ENCODE measurements around the gene RPH3AL.
"Not testable (repeated sequence)": the region's sequence is repeated elsewhere in the genome, so short reads cannot be mapped to it uniquely, and the experiment has no call there.

The RPH3AL gene

DNA sequence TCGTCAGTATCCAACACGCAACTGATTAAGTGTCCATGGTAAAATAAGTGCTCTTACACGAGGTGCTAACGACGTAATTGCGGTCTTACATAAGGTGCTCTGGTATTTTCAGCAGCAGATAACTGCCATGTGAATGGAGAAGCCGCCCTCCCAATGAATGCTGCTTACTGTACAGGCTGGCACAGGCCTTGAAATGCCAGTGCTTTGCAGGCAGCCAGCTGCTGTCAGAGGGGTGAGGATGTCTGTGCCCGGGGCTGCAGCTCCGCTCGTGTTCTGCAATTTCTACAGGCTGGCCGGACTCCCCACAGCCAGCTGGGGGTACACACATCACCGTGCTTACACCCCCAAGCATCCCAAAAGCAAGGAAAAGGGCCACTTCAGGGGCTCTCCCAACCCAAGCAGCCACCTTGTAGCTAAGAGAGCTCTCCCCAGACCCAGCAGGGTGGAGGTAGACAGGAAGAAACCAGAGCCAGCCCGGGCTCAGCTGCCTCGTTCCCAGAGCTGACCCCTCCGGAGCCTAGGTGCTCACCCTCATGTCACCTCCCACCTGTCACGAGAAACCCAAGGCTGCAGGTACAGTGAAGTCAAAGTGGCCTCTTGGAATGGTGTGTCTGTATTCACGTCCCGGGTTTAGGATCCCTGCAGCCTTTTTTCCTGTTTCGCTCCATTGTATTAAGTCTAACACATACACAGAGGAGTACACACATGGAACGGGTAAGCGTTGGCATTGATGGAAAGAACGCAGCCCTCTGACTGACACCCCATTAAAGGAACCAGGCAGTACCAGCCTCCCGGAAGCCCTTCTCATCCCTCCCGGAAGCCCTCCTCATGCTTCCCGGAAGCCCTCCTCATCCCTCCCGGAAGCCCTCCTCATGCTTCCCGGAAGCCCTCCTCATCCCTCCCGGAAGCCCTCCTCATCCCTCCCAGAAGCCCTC is 27.2 kb upstream of the RPH3AL start:
- no peak for DNase-seq

DNA sequence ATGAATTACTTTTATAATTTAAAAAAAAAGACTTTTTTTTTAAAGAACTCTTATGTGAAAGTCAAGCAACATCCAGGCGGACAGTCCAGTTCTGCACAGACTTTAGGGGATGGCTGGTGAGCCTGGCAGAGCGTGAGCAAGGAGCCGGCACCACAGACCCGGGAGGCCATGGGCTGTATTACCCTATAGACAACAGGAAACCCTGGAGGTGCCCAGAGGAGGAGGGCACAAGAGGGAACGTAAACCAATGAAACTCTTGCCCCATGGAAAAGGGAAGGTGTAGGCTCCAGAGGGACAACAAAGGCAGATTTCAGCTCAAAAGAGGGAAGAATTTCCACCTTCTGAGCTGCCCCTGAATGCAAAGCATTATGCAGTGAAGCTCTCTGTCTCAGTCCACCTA is 25.5 kb upstream of the RPH3AL start:
- DNase-seq, result no peak

GRCh38 chr17:376936-377863 is 24.6 kb upstream of the RPH3AL start:
- DNase-seq, result peak; percentile 25

GRCh38 chr17:373613-374230 is 21.1 kb upstream of the RPH3AL start:
- DNase-seq, result no peak

- DNase-seq, result no peak
Measured at GRCh38 chr17:372157-373152, 19.8 kb upstream of the RPH3AL start.

- no peak for DNase-seq
Measured at GRCh38 chr17:371583-371982, 19.0 kb upstream of the RPH3AL start.

- not testable (repeated sequence) for DNase-seq
Measured at GRCh38 chr17:367656-368055, 15.0 kb upstream of the RPH3AL start.

DNA sequence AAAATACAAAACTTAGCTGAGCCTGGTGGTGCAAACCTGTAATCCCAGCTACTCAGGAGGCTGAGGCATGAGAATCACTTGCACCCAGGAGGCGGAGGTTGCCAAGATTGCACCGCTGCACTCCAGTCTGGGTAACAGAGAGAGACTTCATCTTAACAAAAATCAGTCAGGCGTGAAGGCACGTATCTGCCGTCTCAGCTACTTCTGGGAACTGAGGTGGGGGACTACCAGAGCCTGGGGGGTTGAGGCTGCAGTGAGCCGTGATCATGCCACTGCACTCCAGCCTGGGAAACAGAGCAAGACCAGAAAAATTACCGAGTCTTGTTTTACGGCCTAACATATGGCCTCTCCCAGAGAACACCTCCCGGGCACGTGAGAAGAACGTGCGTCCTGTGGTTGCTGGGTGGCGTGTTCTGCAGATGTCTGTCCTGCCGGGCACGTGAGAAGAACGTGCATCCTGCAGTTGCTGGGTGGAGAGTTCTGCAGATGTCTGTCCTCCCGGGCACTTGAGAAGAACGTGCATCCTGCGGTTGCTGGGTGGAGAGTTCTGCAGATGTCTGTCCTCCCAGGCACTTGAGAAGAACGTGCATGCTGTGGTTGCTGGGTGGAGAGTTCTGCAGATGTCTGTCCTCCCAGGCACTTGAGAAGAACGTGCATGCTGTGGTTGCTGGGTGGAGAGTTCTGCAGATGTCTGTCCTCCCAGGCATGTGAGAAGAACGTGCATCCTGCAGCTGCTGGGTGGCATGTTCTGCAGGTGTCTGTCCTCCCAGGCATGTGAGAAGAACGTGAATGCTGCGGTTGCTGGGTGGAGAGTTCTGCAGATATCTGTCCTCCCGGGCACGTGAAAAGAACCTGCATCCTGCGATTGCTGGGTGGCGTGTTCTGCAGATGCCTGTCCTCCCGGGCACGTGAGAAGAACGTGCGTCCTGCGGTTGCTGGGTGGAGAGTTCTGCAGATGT is 14.3 kb upstream of the RPH3AL start:
- not testable (repeated sequence) for DNase-seq

GRCh38 chr17:364766-365165 is 12.2 kb upstream of the RPH3AL start:
- DNase-seq, result no peak

GRCh38 chr17:364308-364707 is 11.7 kb upstream of the RPH3AL start:
- DNase-seq, result no peak

GRCh38 chr17:362721-363120 is 10.1 kb upstream of the RPH3AL start:
- no peak for DNase-seq

DNA sequence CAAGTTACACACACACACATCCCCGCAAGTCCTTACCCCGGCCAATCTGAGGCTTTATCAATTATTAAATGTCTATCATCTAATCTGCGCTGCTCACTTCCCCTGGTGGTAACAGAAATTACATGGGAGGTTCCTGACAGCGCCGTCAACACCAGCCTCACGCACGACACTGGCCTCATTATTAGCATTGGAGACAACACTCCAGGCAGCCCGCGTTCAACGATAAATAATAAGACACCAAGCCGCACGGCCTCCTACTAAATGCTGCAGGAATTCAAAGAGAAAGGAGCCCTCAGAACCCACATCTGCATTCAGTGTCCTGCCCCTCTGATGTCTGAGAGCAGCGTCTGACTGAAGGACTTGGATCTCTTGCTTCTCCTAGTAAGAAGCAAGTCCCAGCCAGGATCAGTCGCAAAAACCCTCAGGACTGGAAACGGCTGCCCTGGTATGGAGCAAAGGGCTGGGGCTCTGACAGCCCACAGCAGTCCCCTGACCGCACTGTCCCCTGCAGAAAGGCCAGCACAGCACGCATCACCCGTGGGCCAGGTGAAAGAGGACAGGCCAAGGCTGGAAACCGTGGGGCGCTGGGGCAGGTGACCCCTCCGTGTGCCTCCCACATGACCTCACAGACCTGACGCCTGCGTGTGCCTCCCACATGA is 7.6 kb upstream of the RPH3AL start:
- DNase-seq, result no peak

DNA sequence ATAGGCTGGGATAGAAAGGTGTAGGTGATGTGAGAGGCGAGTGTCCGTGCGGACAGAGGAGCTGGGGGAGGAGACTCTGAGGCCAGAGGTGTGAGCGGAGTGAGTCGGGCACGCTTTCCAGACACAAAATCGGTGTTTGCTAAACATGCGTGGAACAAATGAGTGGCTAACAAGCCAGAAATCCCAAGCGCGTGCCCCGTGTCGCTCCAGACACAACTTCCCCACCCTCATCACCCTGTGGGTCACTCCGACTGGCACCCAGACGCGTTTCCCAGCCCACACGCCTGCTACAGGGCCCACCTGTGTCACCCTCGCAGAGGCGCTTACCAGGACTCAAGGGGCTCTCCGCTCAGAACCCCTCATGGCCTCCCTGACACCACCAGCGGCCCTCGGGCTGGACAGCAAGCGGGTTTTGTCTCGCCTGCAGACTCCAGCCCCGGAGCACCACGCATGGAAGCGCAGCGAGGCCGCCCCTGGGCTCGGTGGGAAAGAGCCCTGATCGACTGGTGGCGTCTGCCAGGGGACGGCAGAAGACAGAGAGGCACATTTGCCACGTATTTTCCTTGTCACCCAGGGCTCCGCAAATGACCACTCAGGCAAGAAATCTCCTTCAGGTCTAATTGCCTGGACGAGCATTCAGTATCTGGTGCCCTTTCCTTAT is 6.0 kb upstream of the RPH3AL start:
- no peak for DNase-seq

GRCh38 chr17:357644-358043 is 5.0 kb upstream of the RPH3AL start:
- DNase-seq, result no peak

GRCh38 chr17:356671-357434 is 4.2 kb upstream of the RPH3AL start:
- no peak for DNase-seq

DNA sequence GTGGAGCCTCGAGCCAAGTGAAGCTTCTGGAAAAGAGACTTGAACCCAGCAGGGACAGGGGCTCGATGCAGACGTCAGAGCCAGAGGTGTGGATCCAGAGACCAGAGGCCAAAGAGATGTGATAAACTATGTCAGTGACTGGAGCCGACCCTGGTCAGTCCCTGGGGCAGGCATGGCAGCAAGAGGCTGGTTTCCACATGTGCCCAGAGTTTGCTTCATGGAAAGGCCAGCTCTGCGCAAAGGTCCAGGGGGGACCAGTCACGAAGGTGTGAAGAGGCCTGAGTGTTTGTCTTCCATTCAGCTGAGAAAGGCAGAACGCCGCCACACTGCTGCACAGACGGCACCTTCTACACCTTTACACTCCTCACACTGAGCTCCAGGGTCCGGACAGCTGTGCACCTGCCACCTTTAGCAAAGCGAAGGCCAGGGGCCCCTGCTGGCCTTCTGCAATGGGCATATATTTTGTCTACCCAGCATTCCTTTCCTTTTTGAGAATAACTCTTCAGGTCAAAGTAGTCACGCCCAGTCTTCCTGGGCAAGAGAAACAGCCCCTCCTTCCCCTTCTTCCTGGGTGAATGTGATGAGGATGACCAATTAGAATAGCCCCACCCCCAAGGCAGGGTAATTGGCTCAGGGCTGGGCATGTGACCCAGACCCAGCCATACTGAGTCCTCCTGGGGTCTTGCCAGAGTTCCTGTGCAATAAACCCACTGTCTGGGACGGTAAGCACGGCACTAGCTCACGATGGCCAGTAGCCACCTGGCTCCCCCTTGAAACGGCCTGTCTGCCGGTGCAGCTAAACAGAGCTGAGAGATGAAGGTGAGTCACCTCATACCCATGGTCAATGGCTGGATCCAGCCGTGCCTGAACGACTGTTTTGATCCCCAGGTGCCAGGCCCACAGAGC is 2.3 kb upstream of the RPH3AL start:
- no peak for DNase-seq

DNA sequence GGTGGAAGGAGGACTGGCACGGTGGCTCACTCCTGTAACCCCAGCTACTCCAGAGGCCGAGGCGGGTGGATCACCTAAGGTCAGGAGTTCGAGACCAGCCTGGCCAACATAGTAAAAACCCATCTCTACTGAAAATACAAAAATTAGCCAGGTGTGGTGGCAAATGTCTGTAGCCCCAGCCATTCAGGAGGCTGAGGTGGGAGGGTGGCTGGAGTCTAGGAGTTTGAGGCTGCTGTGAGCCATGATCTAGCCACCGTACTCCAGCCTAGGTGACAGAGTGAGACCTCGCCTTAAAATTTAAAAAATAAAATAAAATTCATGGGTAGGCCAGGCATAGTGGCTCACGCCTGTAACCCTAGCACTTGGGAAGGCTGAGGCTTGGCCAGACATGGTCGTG is 1.2 kb upstream of the RPH3AL start:
- no peak for DNase-seq
